ENCODE measurements around the gene EML1.

The EML1 gene

DNA sequence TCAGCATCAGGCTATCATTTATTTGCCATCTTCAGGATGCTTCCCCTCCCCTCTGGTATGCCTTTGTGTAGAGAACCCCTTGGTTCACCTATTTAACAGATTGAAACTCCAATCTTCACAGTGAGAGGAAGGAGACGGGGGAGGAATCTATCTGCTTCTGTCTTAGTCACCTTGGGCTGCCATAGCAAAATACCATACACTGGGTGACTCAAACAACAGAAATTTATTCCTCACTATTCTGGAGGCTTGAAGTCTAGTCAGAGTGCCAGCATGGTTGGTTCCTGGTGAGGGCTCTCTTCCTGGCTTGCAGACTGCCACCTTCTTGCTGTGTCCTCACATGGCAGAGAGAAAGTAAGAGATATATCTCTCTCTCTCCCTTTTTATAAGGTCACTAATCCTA, 13.5 kb upstream of the EML1 start:
- no peak for DNase-seq (ENCODE audit: low read depth)

GRCh38 chr14:99780690-99781089, 12.5 kb upstream of the EML1 start:
- DNase-seq (ENCODE audit: low read depth): no peak

GRCh38 chr14:99781091-99781490, 12.1 kb upstream of the EML1 start:
- no peak for DNase-seq (ENCODE audit: low read depth)

- DNase-seq (ENCODE audit: low read depth): no peak
Measured at GRCh38 chr14:99781853-99782610, 11.2 kb upstream of the EML1 start.

DNA sequence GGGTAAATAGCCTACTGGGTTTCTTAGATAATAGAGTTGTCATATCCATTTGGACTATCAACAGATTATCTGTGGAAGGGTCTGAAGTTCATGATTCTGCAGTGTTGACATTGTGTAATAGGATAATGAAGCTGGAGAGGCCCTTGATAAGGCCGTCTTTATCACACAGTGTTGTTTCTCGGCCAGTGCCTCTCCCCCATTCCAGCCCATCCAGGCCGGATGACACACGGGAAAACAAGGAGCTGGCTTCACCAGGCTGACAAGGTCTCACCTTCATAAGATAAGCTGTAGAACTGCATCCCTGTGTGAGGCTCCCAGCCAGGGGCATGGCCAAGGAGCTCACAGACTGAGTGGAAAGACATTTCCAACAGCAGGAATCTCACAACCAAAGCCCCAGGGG, 8.7 kb upstream of the EML1 start:
- DNase-seq (ENCODE audit: low read depth): no peak

DNA sequence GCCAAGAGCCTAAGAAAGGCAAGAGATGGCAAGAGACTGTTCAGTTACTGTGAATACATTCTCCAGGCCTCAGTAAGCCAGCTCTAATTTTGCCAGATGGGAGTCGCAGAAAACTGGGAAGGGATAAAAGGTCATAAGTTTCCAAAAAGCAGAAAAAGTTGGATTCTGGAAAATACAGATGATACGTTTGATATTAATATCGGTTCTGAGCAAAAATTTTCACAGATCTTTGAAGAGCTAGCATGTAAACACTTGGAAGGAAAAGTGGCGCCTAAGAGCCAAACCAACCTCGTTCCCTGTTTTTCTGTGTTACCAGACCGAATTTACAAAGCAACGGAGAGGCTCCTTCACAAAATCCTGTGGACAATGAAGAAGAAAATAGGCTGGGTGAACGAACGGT, 7.8 kb upstream of the EML1 start:
- no peak for DNase-seq (ENCODE audit: low read depth)

- DNase-seq (ENCODE audit: low read depth): no peak
Measured at GRCh38 chr14:99786511-99786989, 6.7 kb upstream of the EML1 start.

DNA sequence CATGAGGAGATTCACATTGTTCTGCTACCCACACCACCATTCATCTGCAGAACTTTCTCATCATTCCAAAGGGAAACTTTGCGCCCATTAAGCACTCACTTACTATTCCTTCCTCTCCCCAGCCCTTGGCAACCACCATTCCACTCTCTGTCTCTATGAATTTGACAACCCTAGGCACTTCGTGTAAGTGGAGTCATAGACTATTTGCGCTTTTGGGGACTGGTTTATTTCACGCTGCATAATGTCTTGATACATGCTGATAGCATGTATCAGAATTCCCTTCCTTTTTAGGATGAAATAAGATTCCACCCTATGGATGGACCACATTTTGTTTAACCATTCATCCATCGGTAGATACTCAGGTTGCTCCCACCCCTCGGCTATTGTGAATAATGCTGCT, 4.5 kb upstream of the EML1 start:
- DNase-seq (ENCODE audit: low read depth): no peak

GRCh38 chr14:99789581-99789980, 3.6 kb upstream of the EML1 start:
- DNase-seq (ENCODE audit: low read depth): no peak

DNA sequence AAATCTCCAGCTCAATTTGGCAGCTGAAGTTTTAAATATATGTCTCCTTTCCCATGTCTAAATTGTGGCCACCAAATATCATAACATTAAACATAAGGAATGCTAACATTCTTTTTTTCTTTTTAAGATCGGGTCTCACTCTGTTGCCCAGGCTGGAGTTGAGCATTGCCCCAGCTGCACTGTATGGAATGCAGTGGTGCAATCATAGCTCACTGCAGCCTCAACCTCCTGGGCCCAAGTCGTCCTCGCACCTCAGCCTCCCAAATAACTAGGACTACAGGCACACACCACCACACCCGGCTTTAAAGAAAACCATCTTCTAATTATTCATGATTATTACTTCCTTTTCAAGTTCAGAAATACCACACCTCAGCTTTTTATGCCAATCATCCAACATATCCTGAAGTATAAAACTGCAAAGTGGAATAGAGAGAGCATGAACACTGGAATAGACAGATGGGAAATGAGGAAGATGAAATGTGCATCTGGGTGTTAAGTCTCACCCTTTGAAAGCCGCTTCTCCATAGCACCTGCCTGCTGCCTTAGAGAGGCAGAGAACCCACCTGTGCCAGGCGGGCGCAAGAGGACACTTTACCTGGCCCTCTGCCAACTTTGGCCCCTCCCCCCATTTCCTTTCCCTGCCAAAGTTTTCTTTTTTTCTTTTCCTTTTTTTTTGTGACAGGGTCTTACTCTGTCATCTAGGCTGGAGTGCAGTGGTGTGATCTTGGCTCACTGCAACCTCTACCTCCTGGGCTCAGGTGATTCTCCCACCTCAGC, 2.8 kb upstream of the EML1 start:
- no peak for DNase-seq (ENCODE audit: low read depth)

DNA sequence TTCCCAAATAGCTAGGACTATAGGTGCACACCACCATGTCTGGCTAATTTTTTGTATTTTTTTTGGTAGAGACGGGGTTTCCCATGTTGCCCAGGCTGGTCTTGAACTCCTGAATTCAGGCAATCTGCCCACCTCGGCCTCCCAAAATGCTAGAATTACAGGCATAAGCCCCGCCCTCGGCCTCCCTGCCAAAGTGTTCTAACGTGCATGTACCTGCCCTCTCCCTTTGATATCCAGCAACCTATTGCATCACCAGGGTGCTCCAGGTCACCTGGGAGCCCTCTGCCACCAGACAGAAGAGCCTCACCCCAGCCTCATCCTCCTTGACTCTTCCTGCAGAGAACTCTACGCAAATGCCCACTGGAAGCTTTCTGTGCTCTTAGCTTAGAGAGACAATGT, 2.2 kb upstream of the EML1 start:
- no peak for DNase-seq (ENCODE audit: low read depth)

DNA sequence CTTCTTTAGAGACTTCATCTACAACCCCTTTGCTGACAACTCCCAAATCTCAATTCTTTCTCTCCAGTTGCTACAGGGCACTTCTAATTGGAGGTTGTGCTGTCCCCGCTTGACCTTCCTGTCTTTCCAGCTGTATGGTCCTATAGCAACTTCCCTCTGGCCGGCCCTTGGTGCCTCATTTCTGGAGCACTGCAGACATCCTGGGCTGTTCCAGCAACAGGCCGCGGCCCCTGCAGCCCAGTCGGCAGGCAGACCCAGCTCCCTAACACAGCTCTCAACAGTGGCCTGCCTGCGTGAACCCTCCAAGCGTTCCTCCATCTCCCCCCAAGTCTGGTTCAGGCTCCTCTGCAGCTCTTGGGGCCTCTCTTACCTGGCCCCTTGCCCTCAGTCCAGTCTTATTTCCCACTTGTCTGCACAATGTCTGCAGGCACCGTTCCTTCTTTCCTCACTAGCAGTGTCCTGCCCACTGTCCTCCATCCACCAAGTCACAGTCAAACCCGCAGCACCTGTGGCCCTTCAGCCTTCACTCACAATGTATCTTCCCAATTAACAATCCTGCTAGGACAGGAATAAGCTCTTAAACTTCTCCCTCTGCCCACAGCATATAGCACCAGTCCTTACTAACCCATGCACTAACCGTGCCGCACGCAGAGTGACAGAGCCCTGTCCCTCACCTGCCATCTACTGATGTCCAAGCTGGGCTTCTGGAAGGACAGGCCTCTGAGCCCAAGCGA, 1.6 kb upstream of the EML1 start:
- no peak for DNase-seq (ENCODE audit: low read depth)

DNA sequence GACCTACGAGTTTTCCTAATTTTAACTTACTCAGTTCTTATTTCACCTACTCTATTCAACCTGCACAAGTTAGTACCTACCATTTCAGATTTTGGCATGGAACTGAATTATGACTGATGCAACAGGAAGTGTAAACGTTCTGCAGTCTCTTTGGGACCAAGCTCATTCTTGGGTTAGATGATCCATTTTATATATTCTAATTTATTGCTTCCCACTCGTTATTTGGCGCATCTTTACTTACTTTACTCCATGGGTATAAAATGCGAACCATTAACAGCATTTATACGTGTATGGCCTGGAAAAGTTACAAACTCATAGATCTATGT, 1.0 kb upstream of the EML1 start:
- DNase-seq (ENCODE audit: low read depth): no peak

DNA sequence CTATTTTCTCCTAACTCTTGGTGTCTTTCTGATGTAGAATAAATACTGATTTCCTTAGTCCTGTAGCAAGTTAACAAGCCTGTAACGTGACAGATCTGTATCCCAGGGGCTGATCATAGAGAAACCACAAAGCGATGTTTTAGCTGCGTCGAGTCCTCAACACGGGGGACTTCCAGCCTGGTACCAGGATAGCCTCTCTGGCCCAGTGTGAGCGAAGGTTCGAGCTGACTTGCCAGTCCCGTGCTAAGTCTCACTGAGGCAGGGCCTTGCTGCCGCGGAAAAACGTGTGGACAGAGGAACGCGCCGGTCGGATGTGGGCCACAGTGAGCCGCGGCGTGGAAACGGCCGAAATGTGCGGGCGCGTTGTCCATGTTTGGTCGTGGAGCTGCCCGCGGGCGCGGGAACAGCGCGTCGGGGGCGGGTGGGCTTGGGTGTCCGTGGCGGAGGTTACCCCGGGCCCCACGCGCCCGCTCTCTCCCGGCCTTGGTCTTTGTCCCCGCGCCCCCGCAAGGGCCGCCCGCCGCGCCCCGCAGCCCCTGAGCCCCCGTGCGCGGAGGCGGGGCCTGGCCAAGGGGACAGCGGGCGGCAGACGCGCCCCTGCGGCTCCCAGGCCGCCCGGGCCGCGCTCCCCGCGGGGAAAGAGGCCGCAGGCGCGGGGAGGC, 531 bp upstream of the EML1 start:
- DNase-seq (ENCODE audit: low read depth): no peak

- no peak for DNase-seq (ENCODE audit: low read depth)
Measured at GRCh38 chr14:99794151-99794780, 1.1 kb downstream of the EML1 start.

- DNase-seq (ENCODE audit: low read depth): no peak
Measured at GRCh38 chr14:99795046-99795445, 1.8 kb downstream of the EML1 start.

DNA sequence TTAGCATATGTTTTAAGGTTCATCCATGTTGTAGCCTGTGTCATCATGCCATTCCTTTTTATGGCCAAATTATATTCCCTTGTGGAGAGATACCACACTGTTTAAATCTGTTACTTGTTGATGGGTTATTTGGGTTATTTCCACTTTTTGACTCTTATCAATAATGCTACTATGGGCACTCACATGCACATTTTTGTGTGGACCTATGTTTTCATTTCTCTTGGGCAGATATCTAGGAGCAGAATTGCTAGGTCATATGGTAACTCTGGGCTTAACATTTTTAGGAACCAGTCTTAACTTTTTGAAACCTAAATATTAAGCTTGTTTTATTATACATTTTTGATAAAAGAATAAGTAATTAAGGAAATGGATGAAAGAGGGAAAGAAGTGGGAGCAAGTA, 4.0 kb downstream of the EML1 start:
- DNase-seq (ENCODE audit: low read depth): no peak

DNA sequence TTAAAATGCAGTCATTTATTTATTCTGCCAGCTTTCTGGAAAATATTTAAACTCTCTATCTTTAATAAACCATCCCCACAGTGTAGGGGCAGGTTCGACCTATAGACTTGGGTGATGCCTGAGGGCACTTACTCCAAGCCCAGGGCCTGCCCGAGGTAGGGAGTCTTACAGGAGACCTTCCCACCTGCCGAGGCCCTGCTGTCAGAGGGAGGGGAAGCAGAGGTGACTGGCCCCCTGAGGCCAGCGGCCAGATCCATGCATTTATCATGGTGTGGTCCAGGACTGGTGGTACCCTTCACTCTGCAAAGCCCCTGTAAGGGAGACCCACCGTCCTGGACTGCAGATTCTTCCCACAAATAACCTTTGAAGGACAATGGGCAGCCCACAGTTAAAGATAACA, 7.6 kb downstream of the EML1 start:
- no peak for DNase-seq (ENCODE audit: low read depth)

DNA sequence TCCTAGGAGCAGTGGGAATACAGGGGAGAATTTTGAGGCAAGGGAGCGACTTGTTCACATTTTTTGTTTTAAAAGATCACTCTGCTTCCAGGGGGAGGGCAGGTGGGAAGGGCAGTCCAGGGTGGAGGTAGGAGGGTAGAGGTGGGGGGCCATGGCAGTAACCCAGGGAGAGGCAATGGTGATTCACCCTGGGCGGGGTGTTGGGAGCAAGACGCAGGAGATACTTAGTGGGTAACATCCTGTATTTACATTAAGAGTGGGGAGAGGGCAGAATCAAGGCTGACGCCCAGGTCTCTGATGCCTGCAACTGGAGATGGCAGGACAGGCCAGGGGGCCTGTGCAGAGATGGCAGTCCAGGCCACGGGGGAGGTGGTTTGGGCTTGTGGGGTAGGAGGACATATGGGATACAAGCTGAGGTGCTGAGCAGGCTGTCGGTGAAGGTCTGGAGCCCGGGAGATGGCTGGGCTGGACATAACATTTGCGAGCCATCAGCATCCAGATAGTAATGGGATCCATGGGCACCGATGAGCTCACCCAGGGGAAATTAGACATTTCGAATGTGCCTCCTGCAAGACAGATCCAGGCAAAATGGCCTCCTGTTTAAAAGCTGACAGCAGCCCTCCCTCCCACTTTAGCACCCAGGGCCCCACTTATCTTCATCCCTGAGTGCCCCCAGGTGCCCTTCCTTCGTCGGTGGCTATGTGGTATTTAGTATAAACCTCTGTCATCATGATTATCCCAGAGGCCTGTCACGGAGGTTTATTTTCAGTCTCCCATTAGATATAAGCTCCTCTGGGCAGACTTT, 9.3 kb downstream of the EML1 start:
- no peak for DNase-seq (ENCODE audit: low read depth)

DNA sequence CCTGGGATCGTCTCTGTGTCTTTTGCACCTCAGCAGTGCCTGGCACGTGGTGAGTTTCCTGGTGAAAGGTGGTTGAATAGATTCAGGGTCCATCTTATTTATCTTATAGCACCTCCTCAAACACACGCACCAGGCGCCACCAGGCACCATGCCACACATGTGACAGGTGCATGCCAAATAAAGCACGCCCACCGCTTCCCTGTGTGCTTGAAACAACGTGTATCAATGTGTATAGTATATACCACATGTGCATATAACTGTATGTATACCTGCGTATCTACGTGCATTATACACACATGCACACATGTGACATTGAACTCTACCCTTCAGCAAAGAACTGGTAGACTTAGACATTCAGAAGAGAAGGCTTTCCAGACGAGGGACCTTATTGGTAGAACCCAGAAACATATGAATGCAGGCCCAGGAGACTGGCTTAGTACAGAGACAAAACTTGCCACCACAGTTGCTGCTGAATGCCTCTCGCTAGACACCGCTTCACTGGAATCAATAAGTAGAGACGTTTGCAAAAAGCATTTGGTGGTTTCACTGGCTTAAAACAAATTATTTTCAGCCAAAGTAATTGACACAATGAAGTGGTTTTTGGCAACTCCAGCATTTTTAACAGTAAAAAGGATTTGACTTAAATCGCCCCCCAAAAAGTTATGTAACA, 10.0 kb downstream of the EML1 start:
- no peak for DNase-seq (ENCODE audit: low read depth)

GRCh38 chr14:99803803-99804202, 10.6 kb downstream of the EML1 start:
- no peak for DNase-seq (ENCODE audit: low read depth)
